H9 (cell line): ENCODE results near the gene HTR2B. TPM values are rescaled to one million over a fixed set of nuclear protein-coding genes. Genes with fewer than 3 reads are reported as not detected.

ENCODE experiments used
- DNase-seq: peaks from one replicate; pipeline ENCODE4 v3.0.0-alpha.2; 2017
- H2AFZ ChIP-seq: one replicate; pipeline ENCODE4 v1.6.1; 2013; ENCODE audit warnings: mild to moderate bottlenecking, low read length, control low read depth, moderate library complexity
- H2AK5ac ChIP-seq: 2 replicates; pipeline ENCODE4 v1.6.1; 2013; ENCODE audit warnings: low read length, control low read depth, mixed read lengths; ENCODE audit not compliant: insufficient read length
- H2BK120ac ChIP-seq: one replicate; pipeline ENCODE4 v1.6.1; 2013; ENCODE audit warnings: low read depth, mild to moderate bottlenecking, low read length, control low read depth, inconsistent platforms; ENCODE audit not compliant: poor library complexity, severe bottlenecking
- H2BK12ac ChIP-seq: 2 replicates; pipeline ENCODE4 v1.6.1; 2013; ENCODE audit warnings: low read length, control low read depth, mixed read lengths, low read depth; ENCODE audit not compliant: insufficient read length
- H2BK15ac ChIP-seq: 2 replicates; pipeline ENCODE4 v1.6.1; 2013; ENCODE audit warnings: low read depth, low read length, control low read depth
- H2BK20ac ChIP-seq: one replicate; pipeline ENCODE4 v1.6.1; 2013; ENCODE audit warnings: low read depth, mild to moderate bottlenecking, low read length, control low read depth, inconsistent platforms; ENCODE audit not compliant: poor library complexity, severe bottlenecking
- H2BK5ac ChIP-seq: 2 replicates; pipeline ENCODE4 v1.6.1; 2013; ENCODE audit warnings: low read length, control low read depth, mixed read lengths; ENCODE audit not compliant: insufficient read length
- H3K14ac ChIP-seq: 2 replicates; pipeline ENCODE4 v1.6.1; 2013; ENCODE audit warnings: low read length, control low read depth; ENCODE audit not compliant: insufficient read depth
- H3K18ac ChIP-seq: 2 replicates; pipeline ENCODE4 v1.6.1; 2013; ENCODE audit warnings: low read depth, mild to moderate bottlenecking, mixed read lengths, low read length, control low read depth; ENCODE audit not compliant: insufficient read length
- H3K23ac ChIP-seq: 2 replicates; pipeline ENCODE4 v1.6.1; 2013; ENCODE audit warnings: low read length, control low read depth, mixed read lengths, low read depth; ENCODE audit not compliant: insufficient read length
- H3K23me2 ChIP-seq: 2 replicates; pipeline ENCODE4 v1.6.1; 2013; ENCODE audit warnings: low read depth, mild to moderate bottlenecking, mixed read lengths, low read length, control low read depth; ENCODE audit not compliant: insufficient read length, poor library complexity, severe bottlenecking
- H3K27ac ChIP-seq: 2 replicates; pipeline ENCODE4 v1.5.1; 2013; ENCODE audit warnings: low read length, control low read depth, mixed read lengths, low read depth; ENCODE audit not compliant: insufficient read length
- H3K27me3 ChIP-seq: 2 replicates; pipeline ENCODE4 v1.6.1; 2013; ENCODE audit warnings: low read length, control low read depth, inconsistent platforms; ENCODE audit not compliant: insufficient read depth
- H3K4ac ChIP-seq: 2 replicates; pipeline ENCODE4 v1.6.1; 2013; ENCODE audit warnings: low read depth, mild to moderate bottlenecking, control low read depth, inconsistent platforms, low read length, moderate library complexity
- H3K4me1 ChIP-seq: 2 replicates; pipeline ENCODE4 v1.6.1; 2013; ENCODE audit warnings: low read length, control low read depth, inconsistent platforms; ENCODE audit not compliant: insufficient read depth
- H3K4me2 ChIP-seq: 2 replicates; pipeline ENCODE4 v1.6.1; 2013; ENCODE audit warnings: low read length, control low read depth, mixed read lengths; ENCODE audit not compliant: insufficient read length, insufficient read depth
- H3K56ac ChIP-seq: 2 replicates; pipeline ENCODE4 v1.6.1; 2013; ENCODE audit warnings: low read depth, mild to moderate bottlenecking, mixed read lengths, low read length, control low read depth; ENCODE audit not compliant: insufficient read length
- H3K79me1 ChIP-seq: 2 replicates; pipeline ENCODE4 v1.6.1; 2013; ENCODE audit warnings: low read depth, mild to moderate bottlenecking, moderate library complexity, low read length, control low read depth, inconsistent platforms; ENCODE audit not compliant: insufficient read depth, poor library complexity, severe bottlenecking
- H3K79me2 ChIP-seq: 2 replicates; pipeline ENCODE4 v1.6.1; 2013; ENCODE audit warnings: low read length, control low read depth, inconsistent platforms; ENCODE audit not compliant: insufficient read depth
- H3K9ac ChIP-seq: 2 replicates; pipeline ENCODE4 v1.6.1; 2013; ENCODE audit warnings: low read length, control low read depth, mixed read lengths; ENCODE audit not compliant: insufficient read length; ENCODE audit errors: extremely low read depth
- H3K9me3 ChIP-seq: one replicate; pipeline ENCODE4 v1.6.1; 2013; ENCODE audit warnings: low read depth, low read length, inconsistent platforms; ENCODE audit not compliant: control insufficient read depth
- H3T11ph ChIP-seq: one replicate; pipeline ENCODE4 v1.6.1; 2013; ENCODE audit warnings: mild to moderate bottlenecking, low read length, control low read depth, inconsistent platforms
- H4K20me1 ChIP-seq: one replicate; pipeline ENCODE4 v1.6.1; 2013; ENCODE audit not compliant: control insufficient read depth, insufficient read length, insufficient read depth
- H4K5ac ChIP-seq: 2 replicates; pipeline ENCODE4 v1.6.1; 2013; ENCODE audit warnings: low read depth, mild to moderate bottlenecking, mixed read lengths, low read length, control low read depth; ENCODE audit not compliant: insufficient read length
- H4K8ac ChIP-seq: replicated peaks from 2 replicates; pipeline ENCODE4 v1.6.1; 2013; ENCODE audit warnings: low read length, control low read depth, mixed read lengths, low read depth; ENCODE audit not compliant: insufficient read length
- H4K91ac ChIP-seq: 2 replicates; pipeline ENCODE4 v1.6.1; 2013; ENCODE audit warnings: low read depth, mild to moderate bottlenecking, moderate library complexity, mixed read lengths, low read length, control low read depth; ENCODE audit not compliant: insufficient read length
- H3K27ac Mint-ChIP-seq, 3 experiments: 2 replicates in 2 of 3; 3 replicates in 1 of 3; pipeline ENCODE4 v1.8.0; 2020 to 2021; ENCODE audit warnings: mixed read lengths in 3 of 3, mild to moderate bottlenecking in 1 of 3, moderate library complexity in 1 of 3
- H3K27me3 Mint-ChIP-seq: 2 replicates; pipeline ENCODE4 v1.8.0; 2021; ENCODE audit warnings: low read depth, mild to moderate bottlenecking, moderate library complexity, mixed read lengths
- H3K36me3 Mint-ChIP-seq, 3 experiments: 2 replicates in 2 of 3; 3 replicates in 1 of 3; pipeline ENCODE4 v1.8.0; 2020 to 2021; ENCODE audit warnings: low read depth in 3 of 3, mixed read lengths in 3 of 3; ENCODE audit not compliant: insufficient read depth in 1 of 3
- H3K4me1 Mint-ChIP-seq, 2 experiments: 2 replicates each; pipeline ENCODE4 v1.8.0; 2020; ENCODE audit warnings: mixed read lengths in 2 of 2
- H3K4me3 Mint-ChIP-seq, 2 experiments: 2 replicates in 1 of 2; 3 replicates in 1 of 2; pipeline ENCODE4 v1.8.0; 2020 to 2021; ENCODE audit warnings: mild to moderate bottlenecking in 2 of 2, mixed read lengths in 2 of 2, moderate library complexity in 1 of 2
- H3K9me3 Mint-ChIP-seq, 2 experiments: 2 replicates in 1 of 2; 3 replicates in 1 of 2; pipeline ENCODE4 v1.8.0; 2020; ENCODE audit warnings: mild to moderate bottlenecking in 2 of 2, mixed read lengths in 2 of 2, moderate library complexity in 1 of 2
- WGBS: extraction: QIAGEN DNeasy Blood & Tissue Kit; methylation state at CpG from one replicate; pipeline ENCODE4 v1.1.7; 2013; ENCODE audit warnings: missing lambda C conversion rate, low lambda C conversion rate, mixed read lengths; ENCODE audit not compliant: insufficient read length; ENCODE audit errors: extremely low coverage; 5-methylcytosine and 5-hydroxymethylcytosine counted together
- total RNA-seq: library from RNA; stranded (reverse); gene quantifications from 2 replicates; pipeline ENCODE4 v1.2.1, GENCODE V29; 2021
- TF ChIP-seq, protein P1 (sequence below): fragments of 200-600 bp; sonication (generic); conservative IDR thresholded peaks from 3 replicates; pipeline ENCODE4 v1.8.0; 2021; ENCODE audit warnings: antibody characterized with exemption, mild to moderate bottlenecking

HTR2B gene
- total RNA-seq, 1 experiment from 2014 or later, result not detected

GRCh38 chr2:231062776-231063175 lies 62.1 kb downstream of the HTR2B start:
- Histone ChIP-seq H3K56ac (no peak overlapping the region), H4K91ac (no peak overlapping the region), H2BK15ac (no peak overlapping the region), H4K8ac (no peak overlapping the region), H3K9ac (no peak overlapping the region), H2AK5ac (no peak overlapping the region), H2BK12ac (no peak overlapping the region), H3T11ph (no peak overlapping the region), H3K79me1 (peaks cover 5% of the 10 kb centered on the region), H3K23me2 (no peaks in the 10 kb centered on the region), H2AFZ (no peak overlapping the region), H3K23ac (no peak overlapping the region), H3K4ac (no peak overlapping the region), H4K20me1 (no peaks in the 10 kb centered on the region), H3K79me2 (peaks cover 25% of the 10 kb centered on the region; the same call in 1 of the 2 replicates), H3K14ac (no peak overlapping the region), H3K9me3 (no peaks in the 10 kb centered on the region), H3K27ac (no peak overlapping the region), H4K5ac (no peak overlapping the region), H3K18ac (no peak overlapping the region), H3K27me3 (no peaks in the 10 kb centered on the region), H2BK120ac (no peak overlapping the region), H2BK20ac (no peak overlapping the region), H3K4me2 (no peak overlapping the region), H2BK5ac (no peak overlapping the region), H3K4me1 (no peaks in the 10 kb centered on the region; the same call in 1 of the 2 replicates)
- no peak overlapping the region for H3K27ac Mint-ChIP-seq
- TF ChIP-seq, protein P1, sequence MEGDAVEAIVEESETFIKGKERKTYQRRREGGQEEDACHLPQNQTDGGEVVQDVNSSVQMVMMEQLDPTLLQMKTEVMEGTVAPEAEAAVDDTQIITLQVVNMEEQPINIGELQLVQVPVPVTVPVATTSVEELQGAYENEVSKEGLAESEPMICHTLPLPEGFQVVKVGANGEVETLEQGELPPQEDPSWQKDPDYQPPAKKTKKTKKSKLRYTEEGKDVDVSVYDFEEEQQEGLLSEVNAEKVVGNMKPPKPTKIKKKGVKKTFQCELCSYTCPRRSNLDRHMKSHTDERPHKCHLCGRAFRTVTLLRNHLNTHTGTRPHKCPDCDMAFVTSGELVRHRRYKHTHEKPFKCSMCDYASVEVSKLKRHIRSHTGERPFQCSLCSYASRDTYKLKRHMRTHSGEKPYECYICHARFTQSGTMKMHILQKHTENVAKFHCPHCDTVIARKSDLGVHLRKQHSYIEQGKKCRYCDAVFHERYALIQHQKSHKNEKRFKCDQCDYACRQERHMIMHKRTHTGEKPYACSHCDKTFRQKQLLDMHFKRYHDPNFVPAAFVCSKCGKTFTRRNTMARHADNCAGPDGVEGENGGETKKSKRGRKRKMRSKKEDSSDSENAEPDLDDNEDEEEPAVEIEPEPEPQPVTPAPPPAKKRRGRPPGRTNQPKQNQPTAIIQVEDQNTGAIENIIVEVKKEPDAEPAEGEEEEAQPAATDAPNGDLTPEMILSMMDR, result no peak
- H3K27me3 Mint-ChIP-seq, result no peaks in the 10 kb centered on the region
- H3K9me3 Mint-ChIP-seq, result no peaks in the 10 kb centered on the region
- H3K4me1 Mint-ChIP-seq, result peaks cover 11 to 14% of the 10 kb centered on the region in 2 experiments
- DNase-seq, result no peak
- no CpG with 5 or more reads among the region's 3 CpGs for WGBS
- H3K4me3 Mint-ChIP-seq, result no peak overlapping the region
- peaks cover 27 to 62% (median 58%) of the 10 kb centered on the region in 3 experiments; a peak in 6 of 7 replicates for H3K36me3 Mint-ChIP-seq
